Right kidney (tissue), 1 donor: ENCODE results near the gene PLD5.
A peak's percentile ranks its signal among the peaks of the same experiment; 100 is the strongest.
"Not testable (repeated sequence)": the region's sequence is repeated elsewhere in the genome, so short reads cannot be mapped to it uniquely, and the experiment has no call there.

Experiments used
- DNase-seq: peaks from one replicate; pipeline ENCODE4 v3.0.0-alpha.2; 2016

The PLD5 gene

DNA sequence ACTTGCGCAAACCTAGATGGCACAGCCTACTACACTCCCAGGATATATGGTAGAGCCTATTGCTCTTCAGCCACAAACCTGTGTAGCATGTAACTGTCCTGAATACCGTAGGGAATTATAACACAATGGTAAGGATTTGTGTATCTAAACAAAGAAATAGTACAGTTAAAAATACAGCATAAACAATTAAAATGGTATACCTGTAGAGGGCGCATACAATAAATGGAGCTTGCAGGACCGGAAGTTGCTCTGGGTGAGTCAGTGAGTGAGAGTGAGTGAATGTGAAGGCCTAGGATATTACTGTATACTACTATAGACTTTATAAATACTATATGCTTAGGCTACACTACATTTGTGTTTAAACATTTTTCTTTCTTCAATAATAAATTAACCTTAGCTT is 99.3 kb downstream of the PLD5 start:
- no peak for DNase-seq

DNA sequence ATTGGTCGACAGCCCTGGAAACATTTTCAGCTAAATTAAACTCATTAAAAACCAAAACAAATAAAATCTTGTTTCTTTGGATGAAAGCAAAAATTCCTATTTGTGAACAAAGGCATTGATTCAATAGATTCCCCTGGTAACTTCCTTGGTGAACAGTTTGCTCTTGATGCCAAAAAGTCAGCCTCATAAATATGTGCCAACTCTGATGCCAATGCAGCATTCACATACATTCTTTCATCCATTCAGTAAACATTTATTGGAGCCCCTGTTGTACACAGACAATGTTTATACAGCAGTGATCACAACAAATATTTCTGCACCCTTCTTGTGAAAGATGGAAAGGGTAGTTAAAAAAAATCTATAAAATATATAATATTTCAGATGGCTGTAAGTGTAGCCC is 107.8 kb downstream of the PLD5 start:
- DNase-seq: no peak

DNA sequence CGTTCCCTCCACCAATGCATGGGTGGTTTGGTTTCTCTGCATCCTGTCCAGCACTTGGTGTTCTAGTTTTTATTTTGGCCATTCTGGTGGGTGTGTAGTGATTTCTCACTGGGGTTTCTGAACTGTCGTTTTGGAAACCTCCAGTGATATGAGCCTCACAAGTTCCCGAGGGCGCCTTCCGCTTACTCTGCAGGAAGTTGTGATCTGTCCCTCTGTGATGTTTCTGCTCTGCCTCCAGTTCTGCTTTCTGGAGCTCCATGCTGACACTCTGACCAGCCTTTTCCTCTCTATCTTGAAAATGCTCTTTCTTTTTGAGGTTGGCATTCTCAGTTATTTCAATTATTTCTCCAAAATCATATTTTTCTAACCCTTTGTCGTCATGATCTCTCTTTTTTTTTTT is 111.6 kb downstream of the PLD5 start:
- DNase-seq: no peak

DNA sequence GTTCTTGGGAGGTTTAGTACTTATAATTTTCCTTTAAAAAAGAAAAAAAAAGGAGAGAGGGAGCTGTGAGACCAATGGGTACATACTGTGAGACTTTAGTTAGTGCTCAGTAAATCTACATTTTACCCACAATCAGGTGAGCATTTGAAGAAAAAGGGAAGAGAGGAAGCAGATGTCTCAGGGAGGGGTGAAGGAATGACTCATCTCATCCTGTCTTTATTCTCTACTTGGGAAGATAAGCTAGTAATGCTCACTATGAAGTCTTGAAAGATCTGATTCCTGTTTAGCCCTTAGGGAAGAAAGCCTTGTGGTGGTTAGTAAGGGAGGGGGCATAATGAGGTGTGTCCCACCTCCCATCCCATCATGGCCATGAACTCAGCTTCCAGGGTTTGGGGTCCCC is 112.6 kb downstream of the PLD5 start:
- DNase-seq: no peak

DNA sequence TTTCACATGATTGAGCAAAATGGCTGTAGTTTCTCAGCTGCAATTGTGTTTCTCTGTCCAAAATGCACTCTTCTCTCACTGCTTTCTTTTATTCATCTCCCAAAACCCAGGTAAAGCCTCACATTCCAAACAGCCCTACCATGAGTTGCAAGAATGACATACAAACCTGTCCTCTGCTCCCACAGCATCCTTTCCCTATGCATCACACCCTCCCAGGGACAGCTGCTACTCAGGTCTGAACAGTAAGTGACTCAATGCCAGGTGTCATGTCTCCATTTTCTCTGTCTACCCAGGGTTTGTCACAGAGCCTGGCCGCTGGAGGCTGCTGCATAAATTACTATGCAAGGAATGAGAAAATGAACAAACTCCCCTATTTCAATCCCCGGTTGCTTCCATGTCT is 118.5 kb downstream of the PLD5 start:
- DNase-seq: no peak

DNA sequence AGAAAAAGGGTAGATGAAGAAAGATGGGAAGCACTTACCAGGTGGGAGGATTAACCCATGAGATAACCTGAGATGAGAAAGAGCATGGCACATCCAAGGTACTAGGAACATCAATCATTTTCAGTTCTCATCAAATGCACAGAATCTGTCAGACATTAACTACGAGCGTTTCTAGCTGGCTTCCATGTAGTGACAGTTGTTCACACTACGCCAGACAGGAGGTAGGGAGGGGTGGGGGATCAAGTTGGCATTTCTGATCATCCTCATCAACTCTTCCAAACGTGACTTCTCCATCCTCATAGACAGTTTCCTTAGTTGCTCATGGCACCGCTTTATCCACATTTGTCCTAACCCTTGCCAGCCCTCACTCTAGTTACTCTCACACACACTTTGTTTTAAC is 120.2 kb downstream of the PLD5 start:
- no peak for DNase-seq

DNA sequence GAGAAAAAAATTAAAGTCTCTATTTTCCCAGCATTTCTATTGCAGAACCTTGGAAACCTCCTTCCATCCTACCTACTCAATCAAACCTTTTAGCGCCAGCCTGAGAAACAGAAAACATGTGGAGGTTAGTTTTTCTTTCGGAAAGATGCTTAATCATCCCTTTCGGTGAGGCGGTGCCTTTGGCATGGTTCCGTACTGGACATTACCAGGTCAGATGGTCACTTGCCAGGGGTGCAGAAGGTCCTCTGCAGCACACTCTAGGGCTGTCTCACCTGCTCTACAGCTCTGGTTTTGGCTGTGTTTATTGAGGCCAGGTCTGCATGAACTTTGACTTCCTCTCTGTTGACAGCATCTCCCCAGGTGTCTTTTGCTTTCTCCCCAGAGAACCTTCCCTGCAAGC is 121.5 kb downstream of the PLD5 start:
- DNase-seq: peak; percentile 3

DNA sequence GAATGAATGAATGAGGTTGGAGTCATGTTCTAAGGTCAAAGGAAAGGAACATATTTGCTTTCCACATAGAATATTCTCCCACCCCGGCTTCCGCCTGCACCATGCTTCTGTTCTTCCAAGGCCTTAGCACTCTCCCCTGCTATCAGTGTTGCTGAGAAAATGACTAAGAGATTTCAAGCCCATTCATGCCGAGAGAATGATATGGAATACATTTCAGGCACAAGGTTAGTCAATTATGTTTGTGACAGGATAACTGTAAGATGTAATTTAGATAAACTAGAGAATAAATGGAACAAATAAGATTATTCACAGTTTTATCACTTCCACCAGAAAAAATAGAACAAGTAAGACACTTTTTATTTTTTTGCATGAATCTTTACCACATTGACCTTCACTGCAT is 122.6 kb downstream of the PLD5 start:
- no peak for DNase-seq

DNA sequence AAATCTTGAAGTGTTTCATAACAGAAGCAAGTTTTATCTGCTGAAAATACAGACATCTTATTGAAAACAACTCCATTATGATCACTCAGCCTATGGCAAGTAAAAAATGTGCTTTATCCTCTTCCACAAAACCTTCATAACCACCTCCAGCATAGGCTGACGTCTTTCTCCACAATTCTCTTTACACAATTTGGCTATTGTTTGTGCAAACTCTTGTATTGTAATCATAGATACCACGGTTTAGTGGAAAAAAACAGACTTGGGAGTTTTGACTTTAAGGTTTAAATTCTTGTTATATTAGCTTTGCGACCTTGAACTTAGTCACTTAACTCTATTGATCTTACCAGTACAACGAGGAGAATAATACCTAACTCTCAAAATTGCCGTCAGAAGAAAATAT is 126.1 kb downstream of the PLD5 start:
- no peak for DNase-seq

DNA sequence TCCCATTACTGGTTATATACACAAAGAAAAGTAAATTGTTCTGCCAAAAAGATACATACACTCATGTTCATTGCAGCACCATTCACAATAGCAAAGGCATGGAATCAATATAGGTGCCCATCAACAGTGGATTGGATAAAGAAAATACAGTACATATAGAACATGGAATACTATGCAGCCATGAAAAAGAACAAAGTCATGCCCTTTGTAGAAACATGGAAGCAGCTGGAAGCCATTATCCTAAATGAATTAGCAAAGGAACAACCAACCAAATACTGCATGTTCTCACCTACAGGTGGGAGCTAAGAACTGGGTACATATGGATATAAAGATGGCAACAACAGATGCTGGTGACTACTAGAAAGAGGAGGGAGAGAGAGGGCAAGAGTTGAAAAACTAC is 132.6 kb downstream of the PLD5 start:
- no peak for DNase-seq

DNA sequence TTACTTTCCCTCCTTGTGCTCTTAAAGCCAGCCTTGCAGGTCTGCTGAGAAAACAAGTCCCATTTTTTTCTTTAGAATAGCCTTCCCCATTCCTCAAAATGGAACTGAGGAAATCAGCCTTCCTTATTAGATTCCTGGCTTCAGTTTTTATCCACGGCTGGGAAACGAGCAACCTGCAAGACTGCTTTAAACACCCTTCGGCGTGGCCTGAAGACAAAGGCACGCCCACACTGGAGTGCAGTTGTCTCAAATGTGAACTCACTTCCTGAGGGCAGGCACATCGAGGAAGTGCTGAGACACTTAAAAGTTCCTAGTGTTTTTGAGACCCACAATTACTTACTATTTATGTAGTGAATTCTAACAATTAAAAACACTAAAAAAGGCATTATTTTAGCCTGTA is 148.4 kb downstream of the PLD5 start:
- not testable (repeated sequence) for DNase-seq

DNA sequence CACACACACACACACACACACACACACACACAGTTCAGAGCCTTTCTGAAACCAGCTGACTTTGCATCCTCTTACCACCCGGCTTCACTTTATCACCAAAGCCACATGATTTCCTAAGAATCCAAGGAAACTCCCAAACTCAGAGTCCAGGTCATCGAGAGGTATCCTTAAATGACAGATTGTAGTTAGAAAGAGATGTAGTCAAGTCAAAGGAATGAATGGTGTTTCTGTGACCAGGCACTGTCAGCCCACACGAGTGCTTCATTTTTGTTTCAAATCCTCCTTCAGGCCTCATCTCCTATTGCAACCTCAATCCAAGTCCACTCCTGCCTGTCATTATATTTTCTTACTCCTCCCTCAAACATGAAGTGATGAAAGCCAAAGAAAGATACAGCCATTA is 174.1 kb downstream of the PLD5 start:
- not testable (repeated sequence) for DNase-seq

DNA sequence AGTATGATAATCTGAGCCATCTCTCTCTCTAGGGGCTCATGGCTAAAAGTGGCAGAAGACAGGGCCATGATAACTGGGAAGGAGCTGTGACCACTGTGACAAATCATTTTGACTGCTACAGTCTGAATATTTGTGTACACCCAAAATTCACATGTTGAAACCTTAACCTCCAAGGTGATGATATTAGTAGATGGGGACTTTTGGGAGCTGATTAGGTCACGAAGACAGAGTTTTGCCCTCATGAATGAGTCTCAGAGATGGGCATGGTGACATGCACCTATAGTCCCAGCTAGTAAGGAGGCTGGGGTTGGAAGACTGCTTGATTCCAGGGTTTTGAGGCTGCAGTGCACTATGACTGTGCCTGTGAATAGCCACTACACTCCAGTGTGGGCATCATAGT is 174.9 kb downstream of the PLD5 start:
- DNase-seq: no peak

DNA sequence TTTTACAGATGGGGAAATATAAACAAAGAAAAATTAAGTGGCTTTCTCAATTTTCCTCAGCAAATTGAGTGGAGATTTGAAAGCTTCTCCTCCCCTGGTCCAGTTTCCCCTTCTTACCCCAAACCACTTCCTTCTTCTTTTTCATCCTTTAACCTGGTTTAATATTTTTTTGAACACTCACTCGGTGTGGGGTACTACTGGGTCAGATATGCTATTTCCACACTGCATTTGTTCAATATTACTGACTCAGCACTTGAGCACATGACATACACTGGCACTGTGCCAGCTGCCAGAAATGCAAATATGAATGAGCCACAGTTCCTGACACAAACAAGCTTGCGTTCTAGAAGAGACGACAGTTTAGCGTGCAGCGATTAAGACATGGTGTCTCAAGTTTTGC is 193.6 kb downstream of the PLD5 start:
- DNase-seq: not testable (repeated sequence)

DNA sequence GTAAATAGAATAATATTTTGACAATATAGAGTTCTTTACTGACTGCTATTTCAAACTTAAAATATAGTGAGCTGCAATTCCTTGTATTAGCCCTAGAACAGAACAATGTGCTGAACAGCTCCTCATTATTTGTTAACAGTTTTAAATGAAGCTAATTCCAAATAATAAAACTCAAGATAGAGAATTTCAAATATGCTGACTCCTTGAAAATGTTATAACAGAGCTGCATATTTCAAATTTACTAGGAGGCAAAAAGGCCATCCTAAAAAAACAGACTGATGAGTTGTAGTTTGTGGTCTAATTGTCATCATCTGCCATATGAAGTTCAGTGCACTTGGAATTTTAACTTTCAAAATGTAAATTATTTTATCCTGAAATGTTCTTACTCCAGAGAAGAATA is 197.1 kb downstream of the PLD5 start:
- not testable (repeated sequence) for DNase-seq

DNA sequence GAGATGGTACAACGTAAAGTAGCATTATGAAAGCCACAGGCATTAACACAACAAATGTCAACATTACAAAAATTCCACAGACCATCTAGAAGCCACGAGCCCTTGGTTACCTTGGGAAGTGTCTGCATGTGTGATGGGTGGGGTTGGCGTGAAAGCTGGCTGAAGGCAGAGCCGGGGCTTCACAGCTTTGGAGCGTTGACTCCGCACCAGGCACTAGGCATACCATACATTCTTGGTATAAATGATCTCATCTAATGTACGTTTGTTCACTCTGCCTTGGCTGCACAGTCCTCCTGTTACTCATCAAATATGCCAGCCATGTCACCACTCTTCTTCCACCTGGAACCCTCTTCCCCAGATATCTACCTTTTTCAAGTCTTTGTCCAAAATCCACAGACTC is 202.5 kb downstream of the PLD5 start:
- not testable (repeated sequence) for DNase-seq

DNA sequence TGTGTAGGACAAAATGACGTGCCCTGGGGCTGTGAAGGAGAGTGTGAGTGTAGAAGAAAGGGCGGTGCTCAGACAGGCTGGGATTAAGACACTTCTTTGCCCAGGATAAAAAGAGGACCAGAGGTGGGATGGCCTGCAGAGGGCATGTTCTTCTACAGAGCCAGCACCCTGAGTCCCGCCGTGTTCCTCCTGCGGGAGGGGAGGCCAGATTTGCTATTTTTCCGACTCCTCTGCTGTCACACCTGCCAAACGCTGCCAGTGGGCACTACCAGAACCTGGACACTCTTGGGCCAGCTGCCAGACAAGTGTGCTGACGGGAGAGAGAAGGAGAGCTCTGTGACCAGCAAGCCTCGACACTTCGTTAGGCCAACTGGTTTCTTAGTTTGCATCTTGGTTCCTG is 206.4 kb downstream of the PLD5 start:
- no peak for DNase-seq

DNA sequence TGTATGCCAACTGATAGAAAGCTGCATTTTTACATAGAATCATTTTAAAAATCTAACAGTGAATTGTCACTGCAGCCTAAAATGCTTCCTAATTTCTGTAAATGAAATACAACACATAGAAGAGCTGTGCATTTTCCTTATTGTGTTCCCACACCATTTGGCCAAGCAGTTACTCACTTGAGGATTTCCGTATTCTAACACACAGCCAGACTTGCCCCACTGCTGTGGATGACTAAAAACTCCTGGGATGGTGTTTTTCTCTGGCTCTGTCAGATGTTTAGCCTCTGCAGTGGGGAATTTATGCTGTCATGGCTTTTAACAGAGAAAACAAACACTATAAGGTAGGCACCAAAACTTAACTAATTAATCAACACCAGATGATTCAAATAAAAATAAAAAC is 209.6 kb downstream of the PLD5 start:
- not testable (repeated sequence) for DNase-seq

DNA sequence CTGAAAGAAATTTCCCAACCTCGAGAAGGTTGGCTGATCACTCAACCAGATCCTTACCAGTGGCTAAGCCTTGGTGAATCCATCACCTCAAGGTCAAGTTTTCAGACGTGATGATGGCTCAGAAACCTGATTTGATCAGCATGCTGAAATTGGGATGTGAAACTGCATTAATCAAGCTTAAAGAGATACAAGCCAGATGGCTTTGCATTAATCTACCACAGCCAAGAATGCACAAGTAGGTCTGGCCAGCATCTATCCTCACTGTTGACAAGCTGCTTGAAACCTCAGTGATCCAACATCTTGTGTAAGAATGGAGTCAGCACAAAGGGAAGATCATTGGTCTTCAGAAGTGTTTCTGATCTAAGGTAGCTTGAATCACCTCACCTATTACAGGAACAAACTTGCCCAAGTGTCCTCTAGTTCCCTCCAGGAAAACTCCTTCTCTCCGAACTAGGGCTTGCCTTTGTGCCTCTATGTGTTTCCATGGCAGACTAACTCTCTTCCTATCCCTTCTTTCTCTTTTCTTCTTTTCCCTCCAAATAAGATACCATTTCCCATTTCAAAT is 210.3 kb downstream of the PLD5 start:
- not testable (repeated sequence) for DNase-seq

DNA sequence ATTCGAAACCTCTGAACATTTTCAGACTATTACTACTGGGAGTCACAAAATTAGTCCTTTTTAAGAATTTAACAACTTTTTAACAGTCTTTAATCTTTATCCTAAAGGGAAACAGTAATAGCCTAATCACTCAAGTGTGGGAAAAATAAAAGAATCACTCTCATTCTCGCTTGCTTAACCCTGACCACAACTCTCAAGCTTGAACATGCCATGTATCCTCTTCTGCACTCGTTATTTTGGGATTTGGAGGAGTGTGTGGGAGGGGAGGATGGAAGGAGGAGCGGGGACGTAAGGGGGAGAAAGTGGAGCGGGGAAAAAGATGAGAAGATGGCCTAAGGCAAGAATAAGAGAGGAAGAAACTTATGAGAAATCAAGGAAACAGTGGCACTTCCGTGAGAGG is 215.8 kb downstream of the PLD5 start:
- not testable (repeated sequence) for DNase-seq

DNA sequence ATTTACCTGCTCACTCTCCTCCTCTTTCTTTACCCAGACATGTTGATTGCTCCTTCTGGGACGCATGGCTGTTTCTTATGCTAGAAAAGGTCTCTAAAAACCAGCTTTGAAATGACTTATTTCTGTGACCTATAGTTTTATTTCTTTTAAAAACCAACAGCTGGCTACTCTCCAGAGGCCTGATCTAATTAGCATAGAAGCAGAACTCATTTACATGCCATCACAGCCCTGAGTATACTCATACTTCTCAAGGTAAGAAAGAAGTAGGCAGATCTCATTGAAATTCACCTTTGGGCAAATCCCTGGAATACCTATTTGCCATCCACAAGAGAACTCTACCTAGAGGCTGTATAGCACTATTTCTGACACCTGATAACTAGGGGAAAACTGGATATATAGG is 230.7 kb downstream of the PLD5 start:
- DNase-seq: not testable (repeated sequence)

DNA sequence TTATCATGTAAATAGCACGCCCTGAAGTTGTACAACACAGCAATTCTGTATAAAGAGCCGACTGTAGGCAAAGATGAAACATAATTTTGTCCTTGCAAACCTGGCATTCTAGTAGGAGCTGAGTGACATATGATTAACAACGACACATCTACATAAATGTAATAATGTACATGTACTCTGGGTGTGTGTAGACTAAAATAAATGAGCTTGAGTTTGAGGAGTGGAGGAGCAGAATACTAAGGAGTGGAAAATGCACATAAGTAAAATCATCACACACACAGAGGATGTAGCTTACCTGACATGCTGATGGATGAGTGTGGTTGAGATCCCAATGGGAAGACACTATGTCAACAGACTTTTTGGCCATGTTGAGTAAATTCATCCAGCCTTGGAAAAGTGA is 236.4 kb downstream of the PLD5 start:
- not testable (repeated sequence) for DNase-seq

DNA sequence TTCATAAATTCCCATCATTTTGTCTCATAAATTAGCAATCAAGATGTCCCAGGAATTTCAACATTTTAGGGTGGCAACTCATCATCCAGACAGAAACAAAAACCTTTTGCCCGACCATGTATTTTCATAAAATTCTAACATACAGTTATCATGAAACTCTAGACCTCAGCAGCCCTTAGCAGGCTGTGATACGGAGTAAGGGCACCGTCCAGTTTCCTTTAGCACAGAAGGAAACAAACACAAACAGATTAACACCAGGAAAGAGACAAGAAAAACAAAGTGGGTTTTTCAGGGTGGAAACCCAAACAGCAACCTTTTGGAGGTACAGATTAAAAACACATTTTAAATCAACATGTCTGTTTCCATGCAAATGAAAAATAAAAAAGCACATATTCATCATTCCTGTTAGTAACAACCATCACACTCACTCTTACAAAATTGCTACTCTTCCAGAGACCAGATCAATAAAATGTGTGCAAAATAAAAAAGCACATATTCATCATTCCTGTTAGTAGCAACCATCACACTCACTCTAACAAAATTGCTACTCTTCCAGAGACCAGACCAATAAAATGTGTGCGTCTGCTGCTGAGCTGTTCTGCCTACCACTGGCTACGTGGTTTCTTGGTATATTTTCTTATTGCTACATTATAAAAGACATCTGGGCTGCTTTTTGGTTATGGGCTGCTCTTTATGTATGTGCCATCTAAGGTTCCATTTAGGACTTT is 241.6 kb downstream of the PLD5 start:
- not testable (repeated sequence) for DNase-seq

DNA sequence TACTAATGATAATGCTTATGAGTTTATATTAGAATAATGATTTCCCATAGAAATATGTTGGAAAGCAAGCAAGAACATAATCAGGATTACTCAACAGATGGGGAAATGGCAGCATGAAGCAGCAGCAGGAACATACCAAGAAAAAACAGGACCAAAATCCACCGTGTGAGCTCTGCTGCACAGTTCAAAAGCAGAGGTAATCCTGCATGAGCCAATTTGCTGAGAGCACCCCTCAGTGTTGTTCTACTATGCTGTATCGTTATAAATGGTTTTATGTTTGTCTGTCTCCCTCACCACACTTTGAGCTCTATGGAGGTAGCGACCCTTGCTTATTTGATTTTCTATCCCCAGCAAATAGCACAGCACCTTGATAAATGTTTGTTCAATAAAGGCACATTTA is 246.1 kb downstream of the PLD5 start:
- DNase-seq: not testable (repeated sequence)

DNA sequence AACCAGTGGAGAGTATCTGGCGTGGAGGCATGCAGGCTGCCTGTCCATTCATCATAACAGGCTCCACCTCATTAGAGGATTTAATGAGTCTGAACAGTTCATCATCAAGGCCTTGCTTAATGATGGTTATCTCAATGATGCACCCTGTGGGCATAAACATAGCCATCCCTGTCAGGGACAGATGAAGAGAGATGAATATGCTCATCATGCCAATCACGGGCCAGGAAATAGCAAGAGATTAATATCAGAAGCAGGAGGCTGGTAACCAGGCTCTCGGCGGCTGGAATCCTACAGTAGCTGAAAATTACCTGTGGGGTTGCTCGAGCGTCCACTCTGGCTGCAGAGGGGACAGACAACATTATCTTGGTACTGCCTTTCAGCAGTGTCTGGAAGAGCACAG is 247.7 kb downstream of the PLD5 start:
- not testable (repeated sequence) for DNase-seq
